IMR-90 (cell line): Measurements from ENCODE around the gene MORC1. TPM values are rescaled to one million over a fixed set of nuclear protein-coding genes. Genes with fewer than 3 reads are reported as not detected.

Experiments used
- ATAC-seq: fragments of 200-7000 bp; cut with Tn5 transposase; 2 replicates; pipeline ENCODE4 v1.9.1; 2020; ENCODE audit warnings: low read depth, mild to moderate bottlenecking, moderate library complexity
- BruUV-seq: library from RNA; stranded (reverse); fragments of 400-500 nt; replicated peaks from 2 replicates; lab custom pipeline; 2021; lab: Mats Ljungman, UMichigan
- CTCF ChIA-PET: fragments of 300-600 bp; formaldehyde crosslinking; extraction: SDS; loops from one replicate; lab custom pipeline; 2021; ENCODE audit warnings: antibody characterized with exemption; lab: Yijun Ruan, JAX
- POLR2A ChIA-PET: fragments of 300-600 bp; sonication (Branson Sonifier 250); formaldehyde crosslinking; loops from one replicate; lab custom pipeline; 2022; ENCODE audit warnings: antibody characterized with exemption; ENCODE audit not compliant: unreplicated experiment; lab: Charles Lee
- DNase-seq: peaks from one replicate; pipeline ENCODE4 v3.0.0; 2013
- H2AFZ ChIP-seq: replicated peaks from 2 replicates; pipeline ENCODE3; 2013; ENCODE audit warnings: low read length, mild to moderate bottlenecking; ENCODE audit not compliant: poor library complexity
- H2AK5ac ChIP-seq: 2 replicates; pipeline ENCODE4 v1.6.1; 2013; ENCODE audit warnings: low read depth, low read length, inconsistent platforms
- H2AK9ac ChIP-seq: replicated peaks from 2 replicates; pipeline ENCODE3; 2013; ENCODE audit warnings: mild to moderate bottlenecking, low read depth, low read length, moderate library complexity; ENCODE audit not compliant: poor library complexity
- H2BK120ac ChIP-seq: 2 replicates; pipeline ENCODE4 v1.6.1; 2013; ENCODE audit warnings: low read depth, low read length, inconsistent platforms
- H2BK15ac ChIP-seq: 3 replicates; pipeline ENCODE4 v1.6.1; 2013; ENCODE audit warnings: low read depth, low read length, inconsistent platforms
- H2BK20ac ChIP-seq: 2 replicates; pipeline ENCODE4 v1.6.1; 2013; ENCODE audit warnings: low read depth, mild to moderate bottlenecking, inconsistent platforms, low read length, moderate library complexity
- H2BK5ac ChIP-seq: 2 replicates; pipeline ENCODE4 v1.6.1; 2013; ENCODE audit warnings: mild to moderate bottlenecking, low read depth, low read length, inconsistent platforms; ENCODE audit not compliant: poor library complexity, severe bottlenecking
- H3K14ac ChIP-seq: replicated peaks from 2 replicates; pipeline ENCODE4 v1.6.1; 2013; ENCODE audit warnings: low read depth, low read length, inconsistent platforms
- H3K18ac ChIP-seq: 2 replicates; pipeline ENCODE4 v1.6.1; 2013; ENCODE audit warnings: low read depth, low read length, control low read depth
- H3K23ac ChIP-seq: 2 replicates; pipeline ENCODE4 v1.6.1; 2013; ENCODE audit warnings: low read depth, low read length, inconsistent platforms
- H3K27ac ChIP-seq: 2 replicates; pipeline ENCODE4 v1.5.1; 2013; ENCODE audit warnings: mild to moderate bottlenecking, control low read depth, low read length; ENCODE audit not compliant: insufficient read depth
- H3K27me3 ChIP-seq: 2 replicates; pipeline ENCODE4 v1.6.1; 2013; ENCODE audit warnings: low read length; ENCODE audit not compliant: control insufficient read depth, insufficient read depth
- H3K36me3 ChIP-seq: 2 replicates; pipeline ENCODE4 v1.6.1; 2013; ENCODE audit warnings: low read length, mixed read lengths; ENCODE audit not compliant: control insufficient read depth, insufficient read depth
- H3K4ac ChIP-seq: 2 replicates; pipeline ENCODE4 v1.6.1; 2013; ENCODE audit warnings: low read depth, low read length, inconsistent platforms
- H3K4me1 ChIP-seq: 2 replicates; pipeline ENCODE4 v1.6.1; 2013; ENCODE audit warnings: low read length, mixed read lengths; ENCODE audit not compliant: control insufficient read depth, insufficient read depth
- H3K4me2 ChIP-seq: 2 replicates; pipeline ENCODE4 v1.6.1; 2013; ENCODE audit warnings: low read depth, mild to moderate bottlenecking, control low read depth, low read length, moderate library complexity
- H3K4me3 ChIP-seq: 2 replicates; pipeline ENCODE4 v1.5.1; 2013; ENCODE audit warnings: low read depth, mild to moderate bottlenecking, control low read depth, low read length, moderate library complexity; ENCODE audit not compliant: insufficient read depth
- H3K56ac ChIP-seq: 2 replicates; pipeline ENCODE4 v1.6.1; 2013; ENCODE audit warnings: low read length, inconsistent platforms; ENCODE audit not compliant: insufficient read depth; ENCODE audit errors: extremely low read depth
- H3K79me1 ChIP-seq, 2 experiments: 2 replicates each; pipeline ENCODE4 v1.6.1; 2013; ENCODE audit warnings: low read length in 2 of 2, inconsistent platforms in 1 of 2, low read depth in 1 of 2
- H3K9ac ChIP-seq: 2 replicates; pipeline ENCODE4 v1.6.1; 2013; ENCODE audit warnings: low read depth, low read length, control low read depth
- H3K9me1 ChIP-seq: 2 replicates; pipeline ENCODE4 v1.6.1; 2013; ENCODE audit warnings: low read length, inconsistent platforms; ENCODE audit not compliant: insufficient read depth
- H3K9me3 ChIP-seq: 2 replicates; pipeline ENCODE4 v1.6.1; 2013; ENCODE audit warnings: low read length; ENCODE audit not compliant: control insufficient read depth, insufficient read depth
- H4K20me1 ChIP-seq: 2 replicates; pipeline ENCODE4 v1.6.1; 2013; ENCODE audit warnings: low read length, inconsistent platforms; ENCODE audit not compliant: insufficient read depth
- H4K5ac ChIP-seq: 2 replicates; pipeline ENCODE4 v1.6.1; 2013; ENCODE audit warnings: mild to moderate bottlenecking, low read depth, low read length, control low read depth
- H4K8ac ChIP-seq, 2 experiments: 2 replicates each; pipeline ENCODE4 v1.6.1; 2013; ENCODE audit warnings: low read depth in 2 of 2, low read length in 2 of 2, control low read depth in 1 of 2, inconsistent platforms in 1 of 2
- H4K91ac ChIP-seq: 2 replicates; pipeline ENCODE4 v1.6.1; 2013; ENCODE audit warnings: low read depth, low read length, inconsistent platforms; ENCODE audit not compliant: insufficient read depth
- ELK1 ChIP-seq: fragments of 150-350 bp; IDR thresholded peaks from 2 replicates; pipeline ENCODE4 v1.6.1; 2016; ENCODE audit warnings: low read depth, mild to moderate bottlenecking, low read length, moderate library complexity, borderline replicate concordance
- MAFK ChIP-seq: IDR thresholded peaks from 2 replicates; pipeline ENCODE4 v1.6.1; 2012; ENCODE audit warnings: low read depth, low read length, improper control_type of control experiment
- MXI1 ChIP-seq: IDR thresholded peaks from 2 replicates; pipeline ENCODE4 v1.6.1; 2012; ENCODE audit warnings: low read depth, mild to moderate bottlenecking, low read length, moderate library complexity, borderline replicate concordance
- NFE2L2 ChIP-seq: fragments of 150-350 bp; IDR thresholded peaks from 2 replicates; pipeline ENCODE4 v1.6.1; 2016; ENCODE audit warnings: low read depth, mild to moderate bottlenecking, low read length
- POLR2A ChIP-seq: IDR thresholded peaks from 2 replicates; pipeline ENCODE4 v1.6.1; 2012; ENCODE audit warnings: mild to moderate bottlenecking, low read depth, low read length
- RCOR1 ChIP-seq: IDR thresholded peaks from 2 replicates; pipeline ENCODE4 v1.6.1; 2012; ENCODE audit warnings: mild to moderate bottlenecking, low read length, improper control_type of control experiment; ENCODE audit not compliant: insufficient replicate concordance
- SMC3 ChIP-seq: fragments of 150-350 bp; IDR thresholded peaks from 2 replicates; pipeline ENCODE4 v1.6.1; 2016; ENCODE audit warnings: low read depth, mild to moderate bottlenecking, antibody characterized with exemption, low read length, moderate library complexity
- WGBS, 2 experiments: methylation state at CpG; one replicate each; pipeline versions ENCODE4 v1.1.5 to v1.1.7; 2013; ENCODE audit warnings: missing lambda C conversion rate in 2 of 2; ENCODE audit not compliant: insufficient read length in 1 of 2; ENCODE audit errors: extremely low coverage in 2 of 2; 5-methylcytosine and 5-hydroxymethylcytosine counted together
- dilution Hi-C: fragments of 300-500 bp; cut with HindIII; formaldehyde crosslinking; loops from one replicate; pipeline ENCODE4 v1.14.3; 2018; ENCODE audit warnings: low sequenced_read_pairs; ENCODE audit not compliant: unreplicated experiment
- in situ Hi-C: fragments of 300-500 bp; cut with MboI; formaldehyde crosslinking; loops from 3 replicates; pipeline ENCODE4 v1.14.3; 2019; ENCODE audit warnings: low sequenced_read_pairs, inconsistent platforms, mixed read lengths
- intact Hi-C: fragments of 100-400 bp; cut with micrococcal nuclease; formaldehyde crosslinking; loops from 2 replicates; pipeline ENCODE4 v1.10.0; 2022
- polyA plus RNA-seq, 3 experiments: library from polyadenylated mRNA; depleted of rRNA; stranded (reverse); fragments of >200 nt; gene quantifications; 2 replicates each; pipeline ENCODE4 v1.2.3, GENCODE V29; 2012; ENCODE audit warnings: low replicate concordance in 1 of 3
- total RNA-seq: library from RNA; depleted of rRNA; stranded (reverse); fragments of >200 nt; gene quantifications from 2 replicates; pipeline ENCODE4 v1.2.3, GENCODE V29; 2012
- TF ChIP-seq, protein P1 (sequence below): fragments of 150-350 bp; IDR thresholded peaks from 2 replicates; pipeline ENCODE4 v1.6.1; 2017; ENCODE audit warnings: mild to moderate bottlenecking, antibody characterized with exemption, low read length, low read depth

Gene MORC1
- total and polyA plus RNA-seq, 2 of the 4 experiments (the other 2 are of a cell fraction), result not detected

DNA sequence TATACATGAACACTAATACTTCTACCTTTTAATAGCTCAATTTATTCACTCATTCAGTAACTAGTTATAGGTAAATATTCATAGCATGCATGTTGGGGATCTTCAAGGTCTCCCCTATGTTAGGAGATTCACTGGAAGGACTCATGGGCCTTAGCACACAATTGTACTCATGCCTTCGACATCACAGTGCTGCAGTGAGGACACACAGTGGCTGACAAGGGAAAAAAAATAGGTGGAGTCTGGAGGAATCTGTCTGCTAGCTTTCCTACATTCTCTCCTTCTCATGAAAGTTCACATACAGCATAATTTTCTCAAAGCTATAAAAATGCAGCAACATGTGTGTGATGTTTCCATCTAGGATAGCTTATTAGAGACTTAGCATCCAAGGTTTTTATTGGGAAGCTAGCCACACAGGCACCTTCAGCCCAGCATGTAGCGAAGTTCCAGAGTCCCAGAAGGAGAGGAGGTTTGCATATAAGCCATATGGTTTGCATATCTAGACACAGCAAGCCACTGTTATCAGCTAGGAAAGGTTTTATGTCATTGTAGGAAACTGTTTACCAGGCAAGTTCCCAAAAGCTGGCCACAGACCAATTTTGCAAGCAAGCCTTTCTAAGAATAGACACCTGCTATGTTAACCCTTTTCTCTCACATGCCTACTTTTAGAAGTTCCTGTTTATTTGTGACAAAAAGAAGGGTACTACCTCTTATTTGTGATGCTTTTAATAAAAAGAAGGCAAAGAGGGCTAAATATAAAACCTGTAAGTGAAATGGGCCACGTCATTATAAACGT, 46.4 kb downstream of the MORC1 start (continued):
- TF ChIP-seq RCOR1, result no peak

GRCh38 chr3:109070211-109070610, 47.7 kb downstream of the MORC1 start:
- dilution Hi-C loops, result no loop called here
- no peak overlapping the region for H2AK5ac ChIP-seq
- intact Hi-C loops, result no loop called here
- CTCF ChIA-PET, result interaction anchor here (0.6 kb wide), 1 partner anchor 183 kb away, joined by 5 read pairs; no protein-coding TSS in a partner anchor
- no peaks in the 10 kb centered on the region for H3K9me1 ChIP-seq
- H2BK15ac ChIP-seq, result no peak overlapping the region
- in situ Hi-C loops, result no loop called here
- DNase-seq (no peak), ATAC-seq (no peak)
- no peaks in the 10 kb centered on the region for H4K20me1 ChIP-seq
- no peak overlapping the region for H4K5ac ChIP-seq
- H3K9ac ChIP-seq, result no peak overlapping the region
- H2BK5ac ChIP-seq, result no peak overlapping the region
- no peak for TF ChIP-seq SMC3
- TF ChIP-seq, protein P1, sequence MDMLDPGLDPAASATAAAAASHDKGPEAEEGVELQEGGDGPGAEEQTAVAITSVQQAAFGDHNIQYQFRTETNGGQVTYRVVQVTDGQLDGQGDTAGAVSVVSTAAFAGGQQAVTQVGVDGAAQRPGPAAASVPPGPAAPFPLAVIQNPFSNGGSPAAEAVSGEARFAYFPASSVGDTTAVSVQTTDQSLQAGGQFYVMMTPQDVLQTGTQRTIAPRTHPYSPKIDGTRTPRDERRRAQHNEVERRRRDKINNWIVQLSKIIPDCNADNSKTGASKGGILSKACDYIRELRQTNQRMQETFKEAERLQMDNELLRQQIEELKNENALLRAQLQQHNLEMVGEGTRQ, result no peak
- no peak for TF ChIP-seq NFE2L2
- no peak for TF ChIP-seq MAFK
- TF ChIP-seq ELK1, result no peak
- TF ChIP-seq MXI1, result no peak
- no peak for TF ChIP-seq POLR2A
- H3K4me3 ChIP-seq, result no peak overlapping the region
- H3K14ac ChIP-seq, result no peak overlapping the region
- H3K79me1 ChIP-seq, result no peaks in the 10 kb centered on the region
- WGBS, 2 experiments, result no CpG with 5 or more reads among the region's 7 CpGs
- no peak overlapping the region for H3K4me2 ChIP-seq
- no peaks in the 10 kb centered on the region for H3K4me1 ChIP-seq
- H2BK20ac ChIP-seq, result no peak overlapping the region
- H3K18ac ChIP-seq, result no peak overlapping the region
- H4K91ac ChIP-seq, result no peak overlapping the region
- H3K27me3 ChIP-seq, result no peaks in the 10 kb centered on the region
- POLR2A ChIA-PET, result no interaction called here
- no peak overlapping the region for H3K23ac ChIP-seq
- H2AFZ ChIP-seq, result no peak overlapping the region
- H3K9me3 ChIP-seq, result no peaks in the 10 kb centered on the region
- no peak overlapping the region for H4K8ac ChIP-seq
- H3K27ac ChIP-seq, result no peak overlapping the region
- no TSS peak for BruUV-seq
- no peak overlapping the region for H3K56ac ChIP-seq
- no peaks in the 10 kb centered on the region for H3K36me3 ChIP-seq
- H3K4ac ChIP-seq, result no peak overlapping the region
- no peak overlapping the region for H2AK9ac ChIP-seq
- no peak overlapping the region for H2BK120ac ChIP-seq
